H1 (cell line): Measurements from ENCODE around the gene ANKRD11. TPM values are rescaled to one million over a fixed set of nuclear protein-coding genes. Genes with fewer than 3 reads are reported as not detected.
A peak's percentile ranks its signal among the peaks of the same experiment; 100 is the strongest.

Experiments used
- CEBPB ChIP-seq: IDR thresholded peaks from 2 replicates; pipeline ENCODE4 v1.6.1; 2012; ENCODE audit warnings: low read depth, low read length
- CHD7 ChIP-seq: fragments of 300-600 bp; sonication (generic); IDR thresholded peaks from 2 replicates; pipeline ENCODE4 v1.7.1; 2012; ENCODE audit warnings: low read length, moderate library complexity, mild to moderate bottlenecking, inconsistent platforms; ENCODE audit not compliant: insufficient replicate concordance
- POU5F1 ChIP-seq: IDR thresholded peaks from 2 replicates; pipeline ENCODE4 v1.6.1; 2011; ENCODE audit warnings: low read depth, mild to moderate bottlenecking, low read length, moderate library complexity
- SIN3A ChIP-seq, 2 experiments: IDR thresholded peaks in 1 of 2; conservative IDR thresholded peaks in 1 of 2; 2 replicates each; pipeline ENCODE4 v1.6.1; 2011 to 2012; ENCODE audit warnings: low read length in 2 of 2, improper control_type of control experiment in 1 of 2, low read depth in 1 of 2, mild to moderate bottlenecking in 1 of 2
- ZNF274 ChIP-seq: IDR thresholded peaks from 2 replicates; pipeline ENCODE4 v1.7.0; 2012; ENCODE audit warnings: low read length, borderline replicate concordance; ENCODE audit errors: extremely low read depth
- polyA plus RNA-seq, 7 experiments: library from polyadenylated mRNA; depleted of rRNA in 3 of 7; stranded (reverse) in 5 of 7; unstranded in 2 of 7; fragments of >200 nt in 5 of 7; fragments of 200-250 nt in 2 of 7; gene quantifications; 1 replicate in 5 of 7; 2 replicates in 1 of 7; 4 replicates in 1 of 7; pipeline versions ENCODE4 v1.2.1 to v1.2.3, GENCODE V29; 2011 to 2013; ENCODE audit warnings: missing spikeins in 2 of 7, mixed read lengths in 2 of 7
- total RNA-seq: library from RNA; stranded (reverse); fragmentation: NEBNext Ultra II Directional; extraction: Animal tissue kit (Norgen Biotek cat#: 25700); gene quantifications from 2 replicates; pipeline ENCODE4 v1.2.1, GENCODE V29; 2021

ANKRD11 gene
- total and polyA plus RNA-seq, 2 of the 8 experiments (the other 6 are each of a cell fraction or from before 2014, with no cell fraction given) = 46.5 to 142 TPM

GRCh38 chr16:89295915-89296314, 194.4 kb downstream of the ANKRD11 start (continued):
- no peak for TF ChIP-seq CHD7
- no peak for TF ChIP-seq POU5F1
- TF ChIP-seq CEBPB = 0 out of 2 replicates have a peak, but pooled peaks have one; percentile 34
- no peak for TF ChIP-seq ZNF274
- TF ChIP-seq SIN3A (conservative IDR thresholded peaks at IDR 0.05 in 1 of 2, IDR thresholded peaks at IDR 0.05 in 1 of 2; ENCODE audit: low read depth in 1 of 2, low read length in 2 of 2) = no peak
- TF ChIP-seq, all 59 proteins: peak for 1
